Activated CD4-positive, CD25-positive, alpha-beta regulatory T cell treated with anti-CD3 and anti-CD28 coated beads, Interleukin-2, amount 50 U/mL, for 16 hours (primary cell): ENCODE measurements around the gene TNFAIP3.
A peak's percentile ranks its signal among the peaks of the same experiment; 100 is the strongest.
"Not testable (repeated sequence)": the region's sequence is repeated elsewhere in the genome, so short reads cannot be mapped to it uniquely, and the experiment has no call there.

ENCODE experiments used
- DNase-seq: peaks from one replicate; pipeline ENCODE4 v3.0.0-alpha.2; 2020; ENCODE audit warnings: low read depth, low spot score

Gene TNFAIP3

DNA sequence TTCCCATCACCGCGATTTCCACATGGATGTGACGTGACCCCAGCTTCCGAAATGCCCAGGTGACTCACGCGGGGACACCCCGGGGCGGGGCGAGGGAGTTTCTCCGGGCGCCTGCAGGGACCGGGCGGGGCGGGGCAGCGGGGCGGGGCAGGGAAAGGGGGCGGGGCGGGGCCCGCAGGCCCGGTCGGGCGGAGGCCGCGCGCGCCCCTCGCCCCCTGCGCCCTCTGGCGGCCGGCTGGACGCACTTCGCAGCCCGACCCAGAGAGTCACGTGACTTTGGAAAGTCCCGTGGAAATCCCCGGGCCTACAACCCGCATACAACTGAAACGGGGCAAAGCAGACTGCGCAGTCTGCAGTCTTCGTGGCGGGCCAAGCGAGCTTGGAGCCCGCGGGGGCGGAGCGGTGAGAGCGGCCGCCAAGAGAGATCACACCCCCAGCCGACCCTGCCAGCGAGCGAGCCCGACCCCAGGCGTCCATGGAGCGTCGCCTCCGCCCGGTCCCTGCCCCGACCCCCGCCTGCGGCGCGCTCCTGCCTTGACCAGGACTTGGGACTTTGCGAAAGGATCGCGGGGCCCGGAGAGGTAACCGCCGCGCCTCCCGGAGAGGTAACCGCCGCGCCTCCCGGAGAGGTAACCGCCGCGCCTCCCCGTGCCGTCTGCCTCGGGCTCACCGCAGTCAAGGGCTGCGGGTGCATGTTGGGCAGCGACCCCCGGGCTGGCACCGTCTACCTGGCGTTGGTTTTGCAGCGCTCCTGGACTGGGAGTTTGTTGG lies at the start of gene TNFAIP3:
TNFAIP3 (plus strand) TSS at position 346 of the 771 bp plus-strand sequence. CDS start 3,969 bp downstream, outside the sequence.
- DNase-seq: peak; percentile 93

DNA sequence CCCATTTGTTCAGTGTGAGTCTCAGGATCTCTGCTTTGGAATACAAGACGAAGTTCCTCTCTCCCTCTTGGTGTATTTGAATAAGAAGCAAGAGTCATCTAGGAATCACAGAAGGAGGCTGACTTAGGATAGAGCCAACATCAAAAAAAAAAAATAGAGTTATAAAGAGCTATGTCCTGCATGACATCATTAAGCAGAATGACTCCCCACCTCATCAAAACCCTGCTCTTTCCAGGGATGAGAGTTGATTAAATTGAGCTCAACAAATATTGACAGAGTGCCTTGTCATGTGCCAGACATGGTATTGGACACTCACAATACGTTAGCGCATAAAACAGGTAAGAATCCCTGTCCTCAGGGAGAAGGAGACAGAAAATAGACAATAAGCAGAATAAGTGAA lies 48.6 kb upstream of the TNFAIP3 start:
- DNase-seq: no peak

GRCh38 chr6:137819740-137820139 lies 47.3 kb upstream of the TNFAIP3 start:
- peak; percentile 22 for DNase-seq

DNA sequence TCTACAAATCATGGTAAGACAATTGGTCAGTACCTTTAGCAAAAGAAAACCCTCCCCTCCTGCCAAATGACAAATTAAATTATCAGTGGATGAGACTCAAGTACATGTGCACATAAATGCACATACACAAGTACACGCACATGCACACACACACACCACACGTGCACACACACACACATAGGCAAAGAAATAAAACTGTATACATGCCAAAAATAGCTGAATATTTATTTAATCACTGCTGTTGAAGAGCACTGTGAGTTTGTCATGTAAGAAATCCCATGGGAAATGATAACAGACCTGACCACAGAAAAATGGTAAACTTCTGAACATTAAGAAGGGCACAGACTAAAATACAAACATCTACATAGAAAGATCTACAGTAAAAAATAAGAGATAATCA lies 46.6 kb upstream of the TNFAIP3 start:
- no peak for DNase-seq

DNA sequence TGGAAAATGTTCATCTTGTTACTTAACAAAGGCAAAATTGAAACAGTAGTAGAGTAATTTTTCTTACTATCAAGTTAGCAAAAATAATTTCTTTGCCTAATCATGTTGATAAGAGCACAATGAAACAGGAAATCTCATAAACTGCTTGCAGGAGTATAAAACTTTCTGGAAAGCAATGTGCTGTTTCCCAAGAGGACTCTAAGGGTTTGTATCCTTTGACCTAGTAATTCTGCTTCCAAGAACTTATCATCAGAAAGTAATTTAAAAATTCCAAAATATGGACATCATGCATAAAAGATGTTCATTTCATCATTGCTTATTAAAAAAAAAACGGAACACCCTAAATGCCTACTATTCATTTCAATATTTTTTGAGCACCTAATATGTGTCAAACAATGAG lies 46.1 kb upstream of the TNFAIP3 start:
- DNase-seq: no peak

GRCh38 chr6:137821491-137821890 lies 45.6 kb upstream of the TNFAIP3 start:
- no peak for DNase-seq

DNA sequence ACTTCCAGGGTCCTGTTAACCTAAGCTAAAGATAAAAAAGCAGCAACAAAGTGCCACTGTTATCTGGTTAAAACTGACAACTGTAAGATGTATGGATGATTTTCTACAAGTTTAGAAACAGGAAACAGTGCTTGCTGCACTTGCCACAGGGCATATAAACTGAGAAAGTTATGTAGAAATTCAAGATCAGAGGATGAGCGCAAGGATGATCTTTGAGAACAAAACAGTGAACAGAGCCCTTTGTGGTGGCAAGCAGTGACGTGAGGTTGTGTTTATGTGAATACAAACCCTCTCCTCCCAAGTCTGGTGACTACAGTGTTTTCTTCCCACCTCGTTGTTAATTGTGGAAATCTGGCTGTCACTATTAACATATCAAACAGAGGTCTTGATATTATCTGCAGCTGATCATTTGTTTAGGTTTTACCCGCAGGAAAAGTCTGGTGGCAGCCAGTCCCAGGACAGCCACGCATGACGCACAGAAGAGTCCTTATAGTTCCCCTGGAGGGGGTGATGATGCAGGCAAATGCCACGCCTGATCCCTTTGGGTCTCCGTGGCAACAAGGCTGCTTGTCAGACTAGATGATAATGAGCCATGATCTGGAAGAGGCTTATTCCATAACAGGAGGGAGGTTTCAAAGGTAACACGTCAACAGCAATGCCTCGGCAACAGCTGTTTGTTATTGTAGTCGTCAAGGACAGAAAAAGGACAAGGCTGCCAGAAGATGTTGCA lies 43.1 kb upstream of the TNFAIP3 start:
- DNase-seq: peak; percentile 56

DNA sequence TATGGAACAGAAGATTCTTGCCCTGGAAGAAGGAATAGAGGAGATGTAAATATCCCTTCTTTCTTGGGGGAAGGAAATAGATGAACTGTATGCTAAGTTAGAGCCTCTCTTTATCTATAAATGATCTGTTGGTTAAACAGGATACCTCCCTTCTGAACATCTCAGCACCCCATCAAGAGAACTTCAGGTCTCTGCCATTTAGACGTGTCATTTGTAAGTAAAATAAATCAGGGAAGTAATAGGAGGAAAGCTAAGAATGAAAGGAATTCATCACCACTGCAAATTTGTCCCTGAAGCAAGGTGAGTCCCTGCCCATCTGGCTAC lies 42.5 kb upstream of the TNFAIP3 start:
- DNase-seq: no peak

- DNase-seq: no peak
These were observed 42.2 kb upstream of the TNFAIP3 start for GRCh38 chr6:137824896-137825295.

GRCh38 chr6:137827411-137827940 lies 39.6 kb upstream of the TNFAIP3 start:
- no peak for DNase-seq

DNA sequence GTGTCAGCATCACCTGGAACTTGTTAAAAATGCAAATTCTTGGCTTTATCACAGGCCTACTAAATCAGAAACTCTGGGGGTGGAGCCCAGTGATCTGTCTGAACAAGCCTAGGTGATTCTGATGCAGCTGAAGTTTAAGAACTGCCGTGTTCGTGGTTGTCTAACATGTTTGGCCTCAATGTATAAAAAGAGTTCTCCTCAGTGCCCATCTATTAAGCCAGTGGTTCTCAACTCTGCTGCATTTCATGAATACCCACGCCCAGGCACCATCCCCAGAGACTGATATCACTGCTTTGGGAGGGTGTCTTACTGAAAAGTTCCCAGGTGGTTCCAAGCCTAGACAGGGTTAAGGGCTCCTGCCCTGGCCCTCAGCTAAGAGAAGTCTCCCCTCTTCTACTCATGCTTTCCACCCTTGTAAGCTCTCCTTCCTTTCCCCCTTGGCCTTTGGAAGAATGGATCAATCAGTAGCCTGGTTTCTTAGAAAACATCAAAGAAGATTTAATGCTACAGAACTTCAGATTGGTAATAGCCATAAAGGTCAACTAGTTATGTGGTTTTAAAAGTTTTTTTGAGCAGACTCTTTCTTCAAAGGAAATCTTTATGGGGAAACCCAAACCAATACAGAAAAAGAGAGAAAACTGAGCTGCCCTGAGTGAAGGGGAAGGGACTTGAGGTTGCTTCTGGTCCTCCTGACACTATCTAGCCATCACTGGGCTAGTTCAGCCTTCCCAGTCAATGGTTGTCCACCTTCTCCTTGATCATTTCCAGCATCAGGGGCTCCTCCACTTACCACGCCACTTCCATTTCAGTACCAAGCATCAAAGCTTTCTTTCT lies 38.9 kb upstream of the TNFAIP3 start:
- DNase-seq: no peak

GRCh38 chr6:137829641-137830083 lies 37.4 kb upstream of the TNFAIP3 start:
- DNase-seq: no peak

GRCh38 chr6:137830511-137830911 lies 36.5 kb upstream of the TNFAIP3 start:
- DNase-seq: no peak

GRCh38 chr6:137832110-137832509 lies 34.9 kb upstream of the TNFAIP3 start:
- no peak for DNase-seq

GRCh38 chr6:137834508-137834907 lies 32.6 kb upstream of the TNFAIP3 start:
- DNase-seq: no peak

- DNase-seq: no peak
These were observed 30.3 kb upstream of the TNFAIP3 start for GRCh38 chr6:137836788-137837187.

DNA sequence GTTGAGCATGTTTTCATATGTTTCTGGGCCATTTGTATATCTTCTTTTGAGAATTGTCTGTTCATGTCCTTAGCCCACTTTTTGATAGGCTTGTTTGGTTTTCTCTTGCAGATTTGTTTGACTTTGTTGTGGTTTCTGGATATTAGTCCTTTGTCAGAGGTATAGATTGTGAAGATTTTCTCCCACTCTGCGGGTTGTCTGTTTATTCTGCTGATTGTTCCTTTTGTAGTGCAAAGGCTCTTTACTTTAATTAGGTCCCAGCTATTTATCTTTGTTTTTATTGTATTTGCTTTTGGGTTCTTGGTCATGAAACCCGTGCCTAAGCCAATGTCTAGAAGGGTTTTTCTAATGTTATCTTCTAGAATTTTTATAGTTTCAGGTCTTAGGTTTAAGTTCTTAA lies 29.0 kb upstream of the TNFAIP3 start:
- DNase-seq: not testable (repeated sequence)

GRCh38 chr6:137838597-137838996 lies 28.5 kb upstream of the TNFAIP3 start:
- DNase-seq: not testable (repeated sequence)

- DNase-seq: no peak
These were observed 28.0 kb upstream of the TNFAIP3 start for GRCh38 chr6:137839076-137839475.

DNA sequence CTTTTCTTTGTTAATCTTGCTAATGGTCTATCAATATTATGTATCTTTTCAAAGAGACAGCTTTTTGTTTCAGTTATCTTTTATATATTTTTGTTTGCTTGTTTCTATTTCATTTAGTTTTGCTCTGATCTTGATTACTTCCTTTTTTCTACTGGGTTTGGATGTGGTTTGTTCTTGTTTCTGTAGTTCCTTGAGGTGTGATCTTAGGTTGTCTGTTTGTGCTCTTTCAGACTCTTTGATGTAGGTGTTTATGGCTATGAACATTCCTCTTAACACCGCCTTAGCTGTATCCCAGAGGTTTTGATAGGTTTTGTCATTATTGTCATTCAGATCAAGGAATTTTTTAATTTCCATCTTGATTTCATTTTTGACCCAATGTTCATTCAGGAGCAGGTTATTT lies 26.8 kb upstream of the TNFAIP3 start:
- DNase-seq: no peak

- DNase-seq: no peak
These were observed 23.8 kb upstream of the TNFAIP3 start for GRCh38 chr6:137843211-137843610.

GRCh38 chr6:137844327-137844726 lies 22.7 kb upstream of the TNFAIP3 start:
- not testable (repeated sequence) for DNase-seq
